Colonic mucosa (tissue), 4 donors: Measurements from ENCODE around the gene GINS1. TPM values are rescaled to one million over a fixed set of nuclear protein-coding genes. Genes with fewer than 3 reads are reported as not detected.

Source experiments
- DNase-seq: peaks from one replicate; pipeline ENCODE4 v3.0.0-alpha.2; 2020
- H3K27ac ChIP-seq: fragments of 200-600 bp; one replicate; pipeline ENCODE4 v1.8.0; 2021
- H3K27me3 ChIP-seq: fragments of 200-600 bp; one replicate; pipeline ENCODE4 v1.8.0; 2021
- H3K36me3 ChIP-seq: fragments of 200-600 bp; one replicate; pipeline ENCODE4 v1.8.0; 2021
- H3K4me1 ChIP-seq: fragments of 200-600 bp; one replicate; pipeline ENCODE4 v1.8.0; 2021; ENCODE audit warnings: mild to moderate bottlenecking
- H3K4me3 ChIP-seq: fragments of 200-600 bp; one replicate; pipeline ENCODE4 v1.8.0; 2021
- H3K9ac ChIP-seq, 2 donors: one replicate each; pipeline ENCODE4 v1.7.0; 2013; ENCODE audit warnings: control low read depth in 2 of 2, low read depth in 2 of 2, low read length in 2 of 2
- H3K9me3 ChIP-seq: fragments of 200-600 bp; one replicate; pipeline ENCODE4 v1.8.0; 2021
- CTCF ChIP-seq: fragments of 200-600 bp; IDR thresholded peaks from one replicate; pipeline ENCODE4 v1.8.0; 2022; ENCODE audit warnings: antibody characterized with exemption, mild to moderate bottlenecking
- intact Hi-C: fragments of 100-400 bp; cut with DNase I; formaldehyde crosslinking; loops from one replicate; pipeline ENCODE4 v1.14.1; 2022
- total RNA-seq, 2 donors: library from RNA; stranded (reverse); fragmentation: NEBNext Ultra II Directional in 1 of 2; extraction: Animal tissue kit (Norgen Biotek cat#: 25700) in 1 of 2; gene quantifications; one replicate each; pipeline ENCODE4 v1.2.1, GENCODE V29; 2021
- donor health status: healthy.
- donor health status: DM: no; HTN: no; CAD: no.
- donor health status: DM: no; HTN: no; CAD: no.

Gene GINS1
- total RNA-seq, 2 donors from 2014 or later = 5.4 to 24.0 TPM

GRCh38 chr20:25459111-25459830 lies 51.8 kb downstream of the GINS1 start:
- Histone ChIP-seq H3K27ac (no peak overlapping the region), H3K4me3 (no peak overlapping the region), H3K27me3 (no peaks in the 10 kb centered on the region), H3K4me1 (no peaks in the 10 kb centered on the region), H3K9me3 (no peaks in the 10 kb centered on the region), H3K36me3 (no peaks in the 10 kb centered on the region), H3K9ac (no peak overlapping the region)
- TF ChIP-seq CTCF = no peak
- intact Hi-C loops = no loop called here
- DNase-seq = no peak

GRCh38 chr20:25459916-25460535 lies 52.6 kb downstream of the GINS1 start:
- no peak overlapping the region for H3K27ac ChIP-seq
- H3K27me3 ChIP-seq = no peaks in the 10 kb centered on the region
- DNase-seq = no peak
- no peaks in the 10 kb centered on the region for H3K4me1 ChIP-seq
- TF ChIP-seq CTCF = no peak
- H3K9ac ChIP-seq = no peak overlapping the region
- no peak overlapping the region for H3K4me3 ChIP-seq
- no peaks in the 10 kb centered on the region for H3K36me3 ChIP-seq
- intact Hi-C loops = no loop called here
- H3K9me3 ChIP-seq = no peaks in the 10 kb centered on the region

- intact Hi-C loops = no loop called here
- H3K4me1 ChIP-seq = no peaks in the 10 kb centered on the region
- H3K36me3 ChIP-seq = no peaks in the 10 kb centered on the region
- DNase-seq = no peak
- no peak for TF ChIP-seq CTCF
- no peaks in the 10 kb centered on the region for H3K9me3 ChIP-seq
- H3K9ac ChIP-seq = no peak overlapping the region
- H3K27me3 ChIP-seq = no peaks in the 10 kb centered on the region
- no peak overlapping the region for H3K4me3 ChIP-seq
- no peak overlapping the region for H3K27ac ChIP-seq
Observed at GRCh38 chr20:25460566-25461280, 53.2 kb downstream of the GINS1 start.

- intact Hi-C loops = no loop called here
- TF ChIP-seq CTCF = no peak
- Histone ChIP-seq H3K4me1 (no peaks in the 10 kb centered on the region), H3K27me3 (no peaks in the 10 kb centered on the region), H3K9ac (no peak overlapping the region), H3K9me3 (no peaks in the 10 kb centered on the region), H3K36me3 (no peaks in the 10 kb centered on the region), H3K27ac (no peak overlapping the region), H3K4me3 (no peak overlapping the region)
- no peak for DNase-seq
Observed at GRCh38 chr20:25461281-25461650, 53.8 kb downstream of the GINS1 start.

GRCh38 chr20:25461786-25462545 lies 54.5 kb downstream of the GINS1 start:
- no peak overlapping the region for H3K4me3 ChIP-seq
- H3K36me3 ChIP-seq = no peaks in the 10 kb centered on the region
- intact Hi-C loops = no loop called here
- no peaks in the 10 kb centered on the region for H3K27me3 ChIP-seq
- no peak overlapping the region for H3K27ac ChIP-seq
- no peak for DNase-seq
- no peak overlapping the region for H3K9ac ChIP-seq
- no peaks in the 10 kb centered on the region for H3K4me1 ChIP-seq
- TF ChIP-seq CTCF = no peak
- H3K9me3 ChIP-seq = no peaks in the 10 kb centered on the region
